IPS-20b (cell line): ENCODE results near the gene SETD7.

Experiments used
- H3K27ac ChIP-seq: one replicate; pipeline ENCODE4 v1.5.1; 2013; ENCODE audit warnings: low read length
- H3K27me3 ChIP-seq: 2 replicates; pipeline ENCODE4 v1.6.1; 2013; ENCODE audit warnings: mild to moderate bottlenecking, low read length, inconsistent platforms; ENCODE audit not compliant: insufficient read depth
- H3K36me3 ChIP-seq: 2 replicates; pipeline ENCODE4 v1.6.1; 2013; ENCODE audit warnings: low read depth, mild to moderate bottlenecking, inconsistent platforms, low read length, moderate library complexity; ENCODE audit not compliant: insufficient read depth
- H3K4me1 ChIP-seq: 2 replicates; pipeline ENCODE4 v1.6.1; 2013; ENCODE audit warnings: mild to moderate bottlenecking, control low read depth, inconsistent platforms, low read length, moderate library complexity; ENCODE audit not compliant: insufficient read depth
- H3K4me3 ChIP-seq: 2 replicates; pipeline ENCODE4 v1.5.1; 2013; ENCODE audit warnings: mild to moderate bottlenecking, low read length, inconsistent platforms
- H3K9ac ChIP-seq: 2 replicates; pipeline ENCODE4 v1.6.1; 2013; ENCODE audit warnings: low read depth, mild to moderate bottlenecking, inconsistent platforms, low read length, moderate library complexity
- H3K9me3 ChIP-seq: 2 replicates; pipeline ENCODE4 v1.6.1; 2013; ENCODE audit warnings: mild to moderate bottlenecking, low read depth, low read length, inconsistent platforms; ENCODE audit not compliant: insufficient read depth

SETD7 gene

GRCh38 chr4:139556724-139557555 lies 921 bp upstream of the SETD7 start:
- H3K27ac ChIP-seq, result no peak overlapping the region

GRCh38 chr4:139555705-139556070 lies 331 bp downstream of the SETD7 start:
- peaks cover 76% of the 10 kb centered on the region for H3K27me3 ChIP-seq

More at GRCh38 chr4:139556724-139557555, 921 bp upstream of the SETD7 start:
- peak overlapping the region; percentile 58; the same call in 1 of the 2 replicates for H3K9ac ChIP-seq
- H3K4me3 ChIP-seq, result peak overlapping the region; percentile 82
- no peaks in the 10 kb centered on the region for H3K36me3 ChIP-seq
- H3K9me3 ChIP-seq, result no peaks in the 10 kb centered on the region
- peaks cover 16% of the 10 kb centered on the region for H3K4me1 ChIP-seq
- peaks cover 76% of the 10 kb centered on the region for H3K27me3 ChIP-seq

GRCh38 chr4:139554893-139555704 lies 920 bp downstream of the SETD7 start:
- Histone ChIP-seq H3K9me3 (no peaks in the 10 kb centered on the region), H3K9ac (peak overlapping the region; percentile 58; the same call in 1 of the 2 replicates), H3K27ac (no peak overlapping the region), H3K27me3 (peaks cover 72% of the 10 kb centered on the region), H3K4me3 (peak overlapping the region; percentile 82), H3K36me3 (no peaks in the 10 kb centered on the region), H3K4me1 (peaks cover 27% of the 10 kb centered on the region)

More at GRCh38 chr4:139555705-139556070, 331 bp downstream of the SETD7 start:
- Histone ChIP-seq H3K9me3 (no peaks in the 10 kb centered on the region), H3K27ac (no peak overlapping the region), H3K4me3 (peak overlapping the region; percentile 82), H3K36me3 (no peaks in the 10 kb centered on the region), H3K4me1 (peaks cover 24% of the 10 kb centered on the region), H3K9ac (peak overlapping the region; percentile 58; the same call in 1 of the 2 replicates)

GRCh38 chr4:139554642-139554892 lies 1.5 kb downstream of the SETD7 start:
- peaks cover 27% of the 10 kb centered on the region for H3K4me1 ChIP-seq
- H3K36me3 ChIP-seq, result no peaks in the 10 kb centered on the region
- H3K9me3 ChIP-seq, result no peaks in the 10 kb centered on the region
- H3K27ac ChIP-seq, result no peak overlapping the region
- peak overlapping the region; percentile 82 for H3K4me3 ChIP-seq
- peaks cover 67% of the 10 kb centered on the region for H3K27me3 ChIP-seq
- H3K9ac ChIP-seq, result peak overlapping the region; percentile 58; the same call in 1 of the 2 replicates

- Histone ChIP-seq H3K9me3 (no peaks in the 10 kb centered on the region), H3K27me3 (peaks cover 61% of the 10 kb centered on the region), H3K27ac (no peak overlapping the region), H3K4me1 (peaks cover 27% of the 10 kb centered on the region), H3K9ac (peak overlapping the region; percentile 58; the same call in 1 of the 2 replicates), H3K4me3 (peak overlapping the region; percentile 82; the same call in 1 of the 2 replicates), H3K36me3 (no peaks in the 10 kb centered on the region)
These were observed 2.0 kb downstream of the SETD7 start for GRCh38 chr4:139553751-139554641.

- Histone ChIP-seq H3K36me3 (no peaks in the 10 kb centered on the region), H3K27ac (no peak overlapping the region), H3K4me1 (peaks cover 25% of the 10 kb centered on the region), H3K9ac (no peak overlapping the region), H3K9me3 (no peaks in the 10 kb centered on the region), H3K27me3 (peaks cover 48% of the 10 kb centered on the region), H3K4me3 (no peak overlapping the region)
These were observed 3.3 kb downstream of the SETD7 start for GRCh38 chr4:139552517-139553307.

GRCh38 chr4:139550724-139551429 lies 5.1 kb downstream of the SETD7 start:
- H3K9ac ChIP-seq, result no peak overlapping the region
- no peak overlapping the region for H3K27ac ChIP-seq
- H3K27me3 ChIP-seq, result peaks cover 30% of the 10 kb centered on the region
- H3K4me3 ChIP-seq, result no peak overlapping the region
- H3K9me3 ChIP-seq, result no peaks in the 10 kb centered on the region
- H3K36me3 ChIP-seq, result no peaks in the 10 kb centered on the region
- peaks cover 21% of the 10 kb centered on the region for H3K4me1 ChIP-seq

- H3K9me3 ChIP-seq, result no peaks in the 10 kb centered on the region
- no peak overlapping the region for H3K27ac ChIP-seq
- no peak overlapping the region for H3K4me3 ChIP-seq
- H3K9ac ChIP-seq, result no peak overlapping the region
- H3K27me3 ChIP-seq, result peaks cover under 1% of the 10 kb centered on the region; the same call in 1 of the 2 replicates
- H3K36me3 ChIP-seq, result no peaks in the 10 kb centered on the region
- peaks cover 14% of the 10 kb centered on the region for H3K4me1 ChIP-seq
These were observed 8.0 kb downstream of the SETD7 start for GRCh38 chr4:139547979-139548378.

GRCh38 chr4:139540632-139541031 lies 15.4 kb downstream of the SETD7 start:
- Histone ChIP-seq H3K27me3 (no peaks in the 10 kb centered on the region), H3K4me1 (peaks cover 11% of the 10 kb centered on the region; the same call in 1 of the 2 replicates), H3K9me3 (no peaks in the 10 kb centered on the region), H3K27ac (no peak overlapping the region), H3K9ac (no peak overlapping the region), H3K4me3 (no peak overlapping the region), H3K36me3 (no peaks in the 10 kb centered on the region)

- H3K9me3 ChIP-seq, result no peaks in the 10 kb centered on the region
- H3K27me3 ChIP-seq, result no peaks in the 10 kb centered on the region
- H3K4me1 ChIP-seq, result peaks cover 11% of the 10 kb centered on the region; the same call in 1 of the 2 replicates
- H3K9ac ChIP-seq, result no peak overlapping the region
- H3K4me3 ChIP-seq, result no peak overlapping the region
- H3K36me3 ChIP-seq, result no peaks in the 10 kb centered on the region
- no peak overlapping the region for H3K27ac ChIP-seq
These were observed 15.9 kb downstream of the SETD7 start for GRCh38 chr4:139540161-139540560.
